CD14-positive monocyte (primary cell): ENCODE results near the gene LRRC3. TPM values are rescaled to one million over a fixed set of nuclear protein-coding genes. Genes with fewer than 3 reads are reported as not detected.
A peak's percentile ranks its signal among the peaks of the same experiment; 100 is the strongest.

Experiments used
- DNase-seq, 3 donors: peaks; one replicate each; pipeline ENCODE4 v3.0.0-alpha.2; 2011 to 2022
- H2AFZ ChIP-seq: 2 replicates; pipeline ENCODE4 v1.6.0; 2012; ENCODE audit warnings: mild to moderate bottlenecking, low read depth, low read length, inconsistent platforms; ENCODE audit not compliant: insufficient read depth, poor library complexity, severe bottlenecking
- H3K27ac ChIP-seq, 2 donors: 1 replicate in 1 of 2; 2 replicates in 1 of 2; pipeline ENCODE4 v1.5.1; 2012 to 2013; ENCODE audit warnings: low read length in 2 of 2, control low read depth in 1 of 2, inconsistent platforms in 1 of 2, low read depth in 1 of 2, mild to moderate bottlenecking in 1 of 2
- H3K27me3 ChIP-seq, 2 donors: one replicate each; pipeline versions ENCODE4 v1.6.0 to v1.6.1; 2011 to 2013; ENCODE audit warnings: low read length in 2 of 2; ENCODE audit not compliant: control insufficient read depth in 2 of 2, insufficient read depth in 2 of 2
- H3K36me3 ChIP-seq, 2 donors: replicated peaks in 1 of 2; 1 replicate in 1 of 2; 2 replicates in 1 of 2; pipeline versions ENCODE4 v1.5.1 to v1.6.1; 2012 to 2013; ENCODE audit warnings: low read length in 2 of 2, control low read depth in 1 of 2, inconsistent platforms in 1 of 2, mild to moderate bottlenecking in 1 of 2; ENCODE audit not compliant: insufficient read depth in 2 of 2, control insufficient read depth in 1 of 2
- H3K4me1 ChIP-seq, 2 donors: 1 replicate in 1 of 2; 2 replicates in 1 of 2; pipeline versions ENCODE4 v1.5.1 to v1.6.1; 2012 to 2013; ENCODE audit warnings: low read length in 2 of 2, control low read depth in 1 of 2, inconsistent platforms in 1 of 2, mild to moderate bottlenecking in 1 of 2, moderate library complexity in 1 of 2; ENCODE audit not compliant: insufficient read depth in 2 of 2, control insufficient read depth in 1 of 2
- H3K4me2 ChIP-seq: replicated peaks from 2 replicates; pipeline ENCODE3; 2012; ENCODE audit warnings: low read length, moderate library complexity, mild to moderate bottlenecking; ENCODE audit not compliant: poor library complexity, severe bottlenecking; ENCODE audit errors: extremely low read depth
- H3K4me3 ChIP-seq, 3 experiments: fragments of 200-600 bp in 1 of 3; sonication (generic) in 1 of 3; replicated peaks in 1 of 3; 1 replicate in 2 of 3; 2 replicates in 1 of 3; pipeline ENCODE4 v1.5.1; 2011 to 2013; ENCODE audit warnings: low read length in 3 of 3, mild to moderate bottlenecking in 3 of 3, control low read depth in 2 of 3, low read depth in 2 of 3, inconsistent platforms in 1 of 3, moderate library complexity in 1 of 3
- H3K79me2 ChIP-seq: 2 replicates; pipeline ENCODE4 v1.6.0; 2012; ENCODE audit warnings: mild to moderate bottlenecking, control low read depth, inconsistent platforms, low read length, moderate library complexity; ENCODE audit not compliant: insufficient read depth
- H3K9ac ChIP-seq: 2 replicates; pipeline ENCODE4 v1.6.0; 2017; ENCODE audit warnings: low read length, mild to moderate bottlenecking; ENCODE audit not compliant: insufficient read depth, poor library complexity, severe bottlenecking
- H3K9me3 ChIP-seq, 2 donors: replicated peaks in 1 of 2; 1 replicate in 1 of 2; 2 replicates in 1 of 2; pipeline versions ENCODE4 v1.5.1 to v1.6.1; 2012 to 2013; ENCODE audit warnings: low read length in 2 of 2, control low read depth in 1 of 2; ENCODE audit not compliant: control insufficient read depth in 1 of 2, insufficient read depth in 1 of 2
- H4K20me1 ChIP-seq: 2 replicates; pipeline ENCODE4 v1.6.0; 2012; ENCODE audit warnings: mild to moderate bottlenecking, low read length, control low read depth, moderate library complexity; ENCODE audit not compliant: insufficient read depth
- H3K27ac Mint-ChIP-seq, 7 donors: one replicate each; pipeline ENCODE4 v1.8.0; 2020; ENCODE audit warnings: mild to moderate bottlenecking in 7 of 7, mixed read lengths in 7 of 7, moderate library complexity in 6 of 7, inconsistent platforms in 2 of 7
- H3K27me3 Mint-ChIP-seq, 3 donors: one replicate each; pipeline ENCODE4 v1.8.0; 2021 to 2022; ENCODE audit warnings: low read depth in 3 of 3, mild to moderate bottlenecking in 3 of 3, mixed read lengths in 3 of 3, moderate library complexity in 3 of 3, inconsistent platforms in 1 of 3
- H3K36me3 Mint-ChIP-seq, 2 donors: one replicate each; pipeline ENCODE4 v1.8.0; 2020; ENCODE audit warnings: mixed read lengths in 2 of 2, inconsistent platforms in 1 of 2, mild to moderate bottlenecking in 1 of 2
- H3K4me1 Mint-ChIP-seq: one replicate; pipeline ENCODE4 v1.8.0; 2020; ENCODE audit warnings: mild to moderate bottlenecking, mixed read lengths
- H3K4me3 Mint-ChIP-seq, 2 donors: one replicate each; pipeline ENCODE4 v1.8.0; 2020; ENCODE audit warnings: mild to moderate bottlenecking in 2 of 2, mixed read lengths in 2 of 2, moderate library complexity in 1 of 2
- H3K9me3 Mint-ChIP-seq, 7 donors: one replicate each; pipeline ENCODE4 v1.8.0; 2020 to 2022; ENCODE audit warnings: mixed read lengths in 7 of 7, mild to moderate bottlenecking in 6 of 7, moderate library complexity in 6 of 7, inconsistent platforms in 2 of 7
- CTCF ChIP-seq: fragments of 200-600 bp; IDR thresholded peaks from one replicate; pipeline ENCODE4 v1.8.0; 2022; ENCODE audit warnings: antibody characterized with exemption, mild to moderate bottlenecking
- WGBS: methylation state at CpG from one replicate; pipeline ENCODE4 v1.1.5; 2013; ENCODE audit warnings: missing lambda C conversion rate; ENCODE audit not compliant: insufficient coverage; 5-methylcytosine and 5-hydroxymethylcytosine counted together
- intact Hi-C, 2 donors: fragments of 100-400 bp; cut with micrococcal nuclease; formaldehyde crosslinking; loops; one replicate each; pipeline versions ENCODE4 v1.15.0 to v1.15.1; 2023
- polyA plus RNA-seq, 3 donors: library from polyadenylated mRNA; depleted of rRNA in 1 of 3; unstranded in 2 of 3; stranded (reverse) in 1 of 3; fragments of 300-500 nt in 2 of 3; fragments of >200 nt in 1 of 3; fragmentation: Illumina TruSeq in 2 of 3; gene quantifications; 1 replicate in 2 of 3; 2 replicates in 1 of 3; pipeline ENCODE4 v1.2.3, GENCODE V29; 2012 to 2021

Gene LRRC3
- polyA plus RNA-seq, 3 donors: 0.30 to 0.59 (median 0.41) TPM

GRCh38 chr21:44490816-44491215, 35.5 kb downstream of the LRRC3 start:
- no peaks in the 10 kb centered on the region for H3K79me2 ChIP-seq
- no peak overlapping the region for H3K4me3 Mint-ChIP-seq
- 86% methylated on average over 3 of the region's 9 CpGs for WGBS

GRCh38 chr21:44492567-44493385, 37.5 kb downstream of the LRRC3 start:
- Histone ChIP-seq H3K27me3 (no peaks in the 10 kb centered on the region), H3K36me3 (no peaks in the 10 kb centered on the region), H3K4me1 (no peaks in the 10 kb centered on the region), H3K9me3 (peaks cover 34 to 45% of the 10 kb centered on the region in 2 donors), H3K9ac (no peak overlapping the region), H3K79me2 (no peaks in the 10 kb centered on the region), H3K4me2 (no peak overlapping the region), H2AFZ (no peak overlapping the region), H4K20me1 (no peaks in the 10 kb centered on the region), H3K4me3 (no peak overlapping the region), H3K27ac (no peak overlapping the region)
- H3K36me3 Mint-ChIP-seq: no peaks in the 10 kb centered on the region
- H3K9me3 Mint-ChIP-seq: peaks cover 26 to 49% (median 39%) of the 10 kb centered on the region in 7 donors
- H3K4me1 Mint-ChIP-seq: peaks cover 5% of the 10 kb centered on the region
- peak overlapping the region in 2 of 7 donors; percentile 4 to 39 for H3K27ac Mint-ChIP-seq
- no peak for TF ChIP-seq CTCF
- WGBS: 91% methylated on average over 9 of the region's 9 CpGs
- intact Hi-C loops: no loop called here
- no peak overlapping the region for H3K4me3 Mint-ChIP-seq
- peaks cover 0 to 14% (median 5%) of the 10 kb centered on the region in 3 donors for H3K27me3 Mint-ChIP-seq
- DNase-seq: no peak

More at GRCh38 chr21:44490816-44491215, 35.5 kb downstream of the LRRC3 start:
- Mint-ChIP-seq H3K27me3 (peaks cover 2 to 9% (median 3%) of the 10 kb centered on the region in 3 donors), H3K27ac (no peak overlapping the region), H3K36me3 (no peaks in the 10 kb centered on the region), H3K9me3 (peaks cover 29 to 50% (median 40%) of the 10 kb centered on the region in 7 donors), H3K4me1 (no peaks in the 10 kb centered on the region)
- H3K27me3 ChIP-seq: no peaks in the 10 kb centered on the region
- no peak overlapping the region for H3K27ac ChIP-seq
- H3K4me1 ChIP-seq: no peaks in the 10 kb centered on the region
- no peaks in the 10 kb centered on the region for H3K36me3 ChIP-seq
- no peak overlapping the region for H3K4me3 ChIP-seq
- peaks cover 35 to 45% of the 10 kb centered on the region in 2 donors for H3K9me3 ChIP-seq
- H4K20me1 ChIP-seq: no peaks in the 10 kb centered on the region
- intact Hi-C loops: no loop called here
- no peak overlapping the region for H3K9ac ChIP-seq
- H3K4me2 ChIP-seq: no peak overlapping the region
- TF ChIP-seq CTCF: no peak
- H2AFZ ChIP-seq: no peak overlapping the region
- DNase-seq: no peak
